H7 (cell line): ENCODE measurements around the gene NEURL4. TPM values are rescaled to one million over a fixed set of nuclear protein-coding genes. Genes with fewer than 3 reads are reported as not detected.
"Not testable (repeated sequence)": the region's sequence is repeated elsewhere in the genome, so short reads cannot be mapped to it uniquely, and the experiment has no call there.

ENCODE experiments used
- DNase-seq: peaks from one replicate; pipeline ENCODE4 v3.0.0; 2012
- H3K27me3 ChIP-seq: 2 replicates; pipeline ENCODE4 v1.6.0; 2011; ENCODE audit warnings: mild to moderate bottlenecking, low read length; ENCODE audit not compliant: control insufficient read depth, insufficient read depth
- H3K36me3 ChIP-seq: replicated peaks from 2 replicates; pipeline ENCODE4 v1.5.1; 2011; ENCODE audit warnings: low read length; ENCODE audit not compliant: control insufficient read depth, insufficient read depth
- H3K4me3 ChIP-seq: 2 replicates; pipeline ENCODE4 v1.5.1; 2011; ENCODE audit warnings: low read depth, mild to moderate bottlenecking, control low read depth, low read length, moderate library complexity; ENCODE audit not compliant: insufficient read depth
- total RNA-seq: library from RNA; depleted of rRNA; stranded (reverse); fragments of >200 nt; shearing (Covaris generic); gene quantifications from 2 replicates; pipeline ENCODE4 v1.2.3, GENCODE V29; 2014

The NEURL4 gene
- total RNA-seq, 1 experiment from 2014 or later: 34.1 TPM

DNA sequence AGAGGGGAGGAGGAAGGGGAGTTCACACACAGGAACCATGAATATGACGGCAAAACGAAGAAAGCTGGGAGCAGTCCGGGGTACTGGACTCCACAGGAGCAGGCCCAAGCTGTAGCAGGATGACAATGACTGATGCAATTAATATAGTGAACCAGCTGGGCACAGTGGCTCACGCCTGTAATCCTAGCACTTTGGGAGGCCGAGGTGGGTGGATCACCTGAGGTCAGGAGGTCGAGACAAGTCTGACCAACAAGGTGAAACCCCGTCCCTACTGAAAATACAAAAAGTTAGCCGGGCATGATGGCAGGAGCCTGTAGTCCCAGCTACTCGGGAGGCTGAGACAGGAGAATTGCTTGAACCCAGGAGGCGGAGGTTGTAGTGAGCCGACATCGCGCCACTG, 6.6 kb upstream of the NEURL4 start:
- H3K36me3 ChIP-seq, DNase-seq, H3K27me3 ChIP-seq, H3K4me3 ChIP-seq: not testable (repeated sequence)

- no peak for DNase-seq
- no peaks in the 10 kb centered on the region for H3K36me3 ChIP-seq
- H3K27me3 ChIP-seq: no peaks in the 10 kb centered on the region
- H3K4me3 ChIP-seq: no peak overlapping the region
Measured at GRCh38 chr17:7334938-7335538, 5.9 kb upstream of the NEURL4 start.

GRCh38 chr17:7332600-7333069, 3.5 kb upstream of the NEURL4 start:
- H3K4me3 ChIP-seq, H3K36me3 ChIP-seq, DNase-seq, H3K27me3 ChIP-seq: not testable (repeated sequence)

GRCh38 chr17:7332111-7332510, 3.0 kb upstream of the NEURL4 start:
- H3K4me3 ChIP-seq: no peak overlapping the region
- no peak for DNase-seq
- no peaks in the 10 kb centered on the region for H3K27me3 ChIP-seq
- no peaks in the 10 kb centered on the region; the same call in 1 of the 2 replicates for H3K36me3 ChIP-seq

GRCh38 chr17:7330638-7331015, 1.5 kb upstream of the NEURL4 start:
- no peak for DNase-seq
- H3K36me3 ChIP-seq: peaks cover 10% of the 10 kb centered on the region
- H3K27me3 ChIP-seq: no peaks in the 10 kb centered on the region
- H3K4me3 ChIP-seq: peak overlapping the region; percentile 68

- no peaks in the 10 kb centered on the region for H3K27me3 ChIP-seq
- DNase-seq: peak; percentile 99
- peak overlapping the region; percentile 68 for H3K4me3 ChIP-seq
- peaks cover 11% of the 10 kb centered on the region for H3K36me3 ChIP-seq
Measured at GRCh38 chr17:7329997-7330637, 982 bp upstream of the NEURL4 start.

DNA sequence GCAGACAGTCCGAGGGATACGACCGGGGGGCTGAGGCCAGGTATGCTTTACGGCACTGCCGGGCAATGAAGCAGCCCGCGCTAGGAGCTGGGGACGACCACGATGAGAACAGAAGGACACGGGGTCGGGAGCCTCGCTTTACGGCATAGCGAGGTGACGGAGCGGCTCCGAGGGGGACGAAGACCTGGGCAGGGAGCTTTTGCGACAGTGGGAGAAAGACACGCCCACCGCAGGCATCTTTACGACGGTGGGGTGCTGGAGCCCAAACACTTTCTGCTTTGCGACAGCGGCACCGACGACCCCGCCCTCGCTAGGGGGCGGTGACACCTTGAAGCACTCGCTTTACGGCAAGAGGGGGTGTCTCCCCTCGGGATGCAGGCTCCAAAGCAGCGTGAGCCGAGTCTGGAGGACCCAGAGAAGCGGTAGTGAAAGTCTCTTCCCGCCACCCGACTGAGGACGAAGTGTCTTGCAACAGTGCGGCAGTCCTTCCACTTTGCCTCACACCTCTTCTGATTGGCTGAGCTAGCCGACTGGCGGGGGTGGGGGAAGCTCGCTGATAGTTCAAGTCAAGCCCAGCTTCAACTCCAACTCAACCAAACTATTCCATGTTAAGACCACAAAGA, 350 bp upstream of the NEURL4 start:
- no peaks in the 10 kb centered on the region for H3K27me3 ChIP-seq
- H3K4me3 ChIP-seq: peak overlapping the region; percentile 68
- DNase-seq: peak; percentile 99
- H3K36me3 ChIP-seq: peaks cover 16% of the 10 kb centered on the region

- DNase-seq: no peak
- H3K36me3 ChIP-seq: peaks cover 27% of the 10 kb centered on the region
- H3K4me3 ChIP-seq: no peak overlapping the region
- no peaks in the 10 kb centered on the region for H3K27me3 ChIP-seq
Measured at GRCh38 chr17:7328009-7328408, 1.1 kb downstream of the NEURL4 start.

DNA sequence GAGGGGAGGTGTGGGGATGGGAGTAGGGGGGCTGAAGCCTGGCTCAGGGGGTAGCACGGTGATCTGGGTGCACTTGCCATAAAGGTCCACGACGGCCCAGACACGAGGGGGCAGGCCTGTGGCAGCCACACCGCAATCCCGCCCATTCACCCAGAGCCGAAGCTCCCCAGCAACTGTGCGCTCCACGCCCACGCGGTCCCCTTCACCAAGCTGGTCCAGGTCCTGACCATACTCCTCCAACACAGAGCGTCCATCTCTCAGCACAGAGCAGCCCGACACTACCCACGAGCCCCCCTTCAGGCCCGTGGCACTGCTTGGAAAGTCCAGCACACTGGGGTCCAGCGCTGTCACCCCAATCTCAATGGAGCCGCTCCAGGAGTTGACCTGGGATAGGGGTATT, 1.6 kb downstream of the NEURL4 start:
- DNase-seq: no peak
- H3K36me3 ChIP-seq: peaks cover 32% of the 10 kb centered on the region
- H3K4me3 ChIP-seq: no peak overlapping the region
- no peaks in the 10 kb centered on the region for H3K27me3 ChIP-seq

- H3K4me3 ChIP-seq: no peak overlapping the region
- DNase-seq: no peak
- peaks cover 37% of the 10 kb centered on the region for H3K36me3 ChIP-seq
- no peaks in the 10 kb centered on the region for H3K27me3 ChIP-seq
Measured at GRCh38 chr17:7327056-7327455, 2.1 kb downstream of the NEURL4 start.

DNA sequence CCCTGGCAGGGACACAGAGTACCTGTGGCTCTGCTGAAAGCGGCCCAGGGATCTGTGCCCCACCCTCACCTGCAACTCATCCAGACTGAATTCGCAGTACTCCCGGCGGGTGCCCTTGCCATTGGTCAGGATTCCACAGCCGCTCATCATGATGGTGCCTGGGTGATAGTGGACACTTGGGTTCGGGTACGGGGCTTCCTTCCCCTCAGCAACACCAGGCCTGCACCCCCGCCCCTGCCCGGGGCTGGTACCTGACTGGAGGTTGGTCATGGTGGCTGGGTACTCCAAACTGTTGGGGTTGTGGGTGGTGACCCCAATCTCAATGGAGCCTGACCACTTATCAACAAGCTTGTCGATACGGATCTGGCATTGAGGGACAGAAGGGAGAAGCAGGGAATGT, 2.9 kb downstream of the NEURL4 start:
- H3K27me3 ChIP-seq: no peaks in the 10 kb centered on the region
- H3K36me3 ChIP-seq: peaks cover 42% of the 10 kb centered on the region
- H3K4me3 ChIP-seq: no peak overlapping the region
- peak; percentile 34 for DNase-seq

- Histone ChIP-seq H3K36me3 (peaks cover 51% of the 10 kb centered on the region), H3K27me3 (no peaks in the 10 kb centered on the region), H3K4me3 (no peak overlapping the region)
- DNase-seq: peak; percentile 42
Measured at GRCh38 chr17:7325031-7325528, 4.1 kb downstream of the NEURL4 start.

- DNase-seq: no peak
- Histone ChIP-seq H3K36me3 (peaks cover 51% of the 10 kb centered on the region), H3K27me3 (no peaks in the 10 kb centered on the region), H3K4me3 (no peak overlapping the region)
Measured at GRCh38 chr17:7324438-7324779, 4.7 kb downstream of the NEURL4 start.

DNA sequence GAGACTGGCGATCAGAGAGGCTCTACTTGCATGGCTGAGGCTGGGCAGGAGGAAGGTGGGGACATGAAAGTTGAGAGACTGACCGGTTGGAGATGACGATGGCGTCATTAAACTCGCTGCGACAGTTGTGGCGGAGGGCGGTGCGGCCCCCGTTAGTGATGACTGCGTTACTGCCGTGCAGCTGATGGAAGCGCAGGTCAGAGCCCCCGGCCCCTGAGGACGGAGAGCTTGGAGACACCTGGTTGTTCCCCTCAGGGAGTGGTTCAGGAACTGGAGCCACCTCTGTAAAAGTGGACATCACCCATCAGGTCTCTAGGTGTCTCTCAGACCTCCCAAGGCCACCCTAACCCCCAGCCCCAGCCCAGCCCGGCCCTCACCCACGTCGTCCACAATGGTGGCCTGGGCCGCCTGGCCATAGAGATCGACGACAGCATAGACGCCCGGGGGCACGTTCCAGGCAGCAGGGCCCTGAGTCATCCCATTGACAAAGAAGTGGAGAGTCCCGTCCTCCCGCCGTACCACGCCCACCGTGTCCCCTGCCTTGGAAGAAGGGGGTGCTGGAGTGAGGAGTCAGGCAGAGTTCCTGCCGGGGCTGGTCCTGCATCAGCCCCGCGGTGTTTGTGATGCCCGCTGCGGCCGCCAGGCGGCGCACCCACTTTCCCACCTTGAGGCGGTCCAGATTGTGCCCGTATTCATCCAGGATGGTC, 5.3 kb downstream of the NEURL4 start:
- Histone ChIP-seq H3K4me3 (no peak overlapping the region), H3K36me3 (peaks cover 54% of the 10 kb centered on the region), H3K27me3 (no peaks in the 10 kb centered on the region)
- peak; percentile 98 for DNase-seq
